Measurements from ENCODE around the gene TSPAN4.

- TF ChIP-seq CTCF (conservative IDR thresholded peaks at IDR 0.05) (no peak), EZH2 (IDR thresholded peaks at IDR 0.05; ENCODE audit: low read depth) (no peak)
These were observed 42.9 kb upstream of the TSPAN4 start for GRCh38 chr11:799641-800316.

Measured in PC-9 (cell line).